Spinal cord (tissue), 10 donors: ENCODE results near the gene PAN3. TPM values are rescaled to one million over a fixed set of nuclear protein-coding genes. Genes with fewer than 3 reads are reported as not detected.

Experiments used
- DNase-seq, 6 donors: peaks; one replicate each; pipeline versions ENCODE4 v3.0.0 to v3.0.0-alpha.2; 2013 to 2015; ENCODE audit warnings: low spot score in 6 of 6, low read depth in 4 of 6
- H3K27ac ChIP-seq: one replicate; pipeline ENCODE4 v1.5.1; 2013; ENCODE audit warnings: low read depth, low read length, control low read depth
- H3K27me3 ChIP-seq: one replicate; pipeline ENCODE4 v1.6.1; 2013; ENCODE audit warnings: low read length; ENCODE audit not compliant: control insufficient read depth, insufficient read depth
- H3K36me3 ChIP-seq: one replicate; pipeline ENCODE4 v1.6.1; 2013; ENCODE audit warnings: low read length; ENCODE audit not compliant: control insufficient read depth, insufficient read depth
- H3K4me1 ChIP-seq: one replicate; pipeline ENCODE4 v1.6.1; 2013; ENCODE audit warnings: low read length; ENCODE audit not compliant: control insufficient read depth, insufficient read depth
- H3K4me3 ChIP-seq: one replicate; pipeline ENCODE4 v1.5.1; 2013; ENCODE audit warnings: low read depth, low read length, control low read depth
- H3K9me3 ChIP-seq: one replicate; pipeline ENCODE4 v1.6.1; 2013; ENCODE audit warnings: low read length; ENCODE audit not compliant: control insufficient read depth, insufficient read depth
- WGBS: methylation state at CpG from one replicate; pipeline ENCODE4 v1.1.5; 2013; ENCODE audit warnings: missing lambda C conversion rate; ENCODE audit not compliant: insufficient coverage; 5-methylcytosine and 5-hydroxymethylcytosine counted together
- polyA plus RNA-seq, 2 donors: library from polyadenylated mRNA; unstranded; fragments of 120-200 nt; gene quantifications; one replicate each; pipeline ENCODE4 v1.2.1, GENCODE V29; 2013; ENCODE audit not compliant: insufficient read length in 2 of 2
- small RNA-seq: library from RNA; depleted of rRNA; stranded (forward); fragments of <200 nt; gene quantifications from one replicate; pipeline ENCODE3, GENCODE V24; 2014; ENCODE audit warnings: low replicate concordance
- total RNA-seq, 2 donors: library from RNA; depleted of rRNA in 1 of 2; stranded (reverse); fragments of 120-200 nt in 1 of 2; fragments of >200 nt in 1 of 2; gene quantifications; one replicate each; pipeline versions ENCODE4 v1.2.3 to v1.2.4, GENCODE V29; 2013 to 2014
- donor health status: healthy.

The PAN3 gene
- total and polyA plus RNA-seq, 4 donors = 28.8 to 42.3 (median 30.6) TPM

GRCh38 chr13:28338742-28339141, 200.4 kb downstream of the PAN3 start:
- no peaks in the 10 kb centered on the region for H3K9me3 ChIP-seq
- no peak overlapping the region for H3K27ac ChIP-seq
- no peaks in the 10 kb centered on the region for H3K27me3 ChIP-seq

GRCh38 chr13:28339419-28339818, 201.1 kb downstream of the PAN3 start:
- H3K9me3 ChIP-seq = no peaks in the 10 kb centered on the region
- no peak overlapping the region for H3K27ac ChIP-seq
- no peaks in the 10 kb centered on the region for H3K27me3 ChIP-seq
- WGBS = 100% methylated on average over 1 of the region's 2 CpGs
- no peak for DNase-seq
- no peaks in the 10 kb centered on the region for H3K36me3 ChIP-seq
- no peak overlapping the region for H3K4me3 ChIP-seq
- H3K4me1 ChIP-seq = no peaks in the 10 kb centered on the region

More at GRCh38 chr13:28338742-28339141, 200.4 kb downstream of the PAN3 start:
- Histone ChIP-seq H3K36me3 (no peaks in the 10 kb centered on the region), H3K4me1 (no peaks in the 10 kb centered on the region), H3K4me3 (no peak overlapping the region)
- 95% methylated on average over 4 of the region's 6 CpGs for WGBS
- DNase-seq = no peak

GRCh38 chr13:28340272-28340793, 202.0 kb downstream of the PAN3 start:
- Histone ChIP-seq H3K27me3 (no peaks in the 10 kb centered on the region), H3K9me3 (no peaks in the 10 kb centered on the region), H3K4me3 (no peak overlapping the region), H3K36me3 (no peaks in the 10 kb centered on the region), H3K4me1 (no peaks in the 10 kb centered on the region), H3K27ac (no peak overlapping the region)
- 100% methylated on average over 2 of the region's 2 CpGs for WGBS
- no peak for DNase-seq

- DNase-seq = no peak
- H3K4me3 ChIP-seq = no peak overlapping the region
- no peaks in the 10 kb centered on the region for H3K4me1 ChIP-seq
- WGBS = 93% methylated on average over 2 of the region's 2 CpGs
- no peaks in the 10 kb centered on the region for H3K36me3 ChIP-seq
- no peak overlapping the region for H3K27ac ChIP-seq
- H3K9me3 ChIP-seq = no peaks in the 10 kb centered on the region
- H3K27me3 ChIP-seq = no peaks in the 10 kb centered on the region
Observed at GRCh38 chr13:28342251-28342650, 203.9 kb downstream of the PAN3 start.

GRCh38 chr13:28344163-28344562, 205.8 kb downstream of the PAN3 start:
- WGBS = 89% methylated on average over 3 of the region's 3 CpGs
- H3K9me3 ChIP-seq = no peaks in the 10 kb centered on the region
- no peak overlapping the region for H3K27ac ChIP-seq
- no peak overlapping the region for H3K4me3 ChIP-seq
- H3K27me3 ChIP-seq = no peaks in the 10 kb centered on the region
- no peaks in the 10 kb centered on the region for H3K36me3 ChIP-seq
- no peaks in the 10 kb centered on the region for H3K4me1 ChIP-seq
- DNase-seq = no peak

Small RNAs within 50 kb of the gene (small RNA-seq; reads per million reads assigned to genes)
- gene RNU6-82P = not detected

Other genes starting within 250 kb of the PAN3 start
- not detected for gene PDX1, start 218.5 kb upstream of the PAN3 start, total RNA-seq
- not detected for gene PDX1, start 218.5 kb upstream of the PAN3 start, polyA plus RNA-seq
- not detected for gene CDX2, start 169.2 kb upstream of the PAN3 start, total RNA-seq
- gene CDX2, start 169.2 kb upstream of the PAN3 start, polyA plus RNA-seq = not detected
- gene URAD, start 149.9 kb upstream of the PAN3 start, total RNA-seq = not detected
- gene URAD, start 149.9 kb upstream of the PAN3 start, polyA plus RNA-seq = under 1 TPM in 1 of 2 donors, not detected in 1; 0.17 TPM
- gene FLT3, start 38.0 kb upstream of the PAN3 start, total RNA-seq = 1 to 10 TPM; 1.9 to 7.8 TPM
- gene FLT3, start 38.0 kb upstream of the PAN3 start, polyA plus RNA-seq = 1 to 10 TPM; 3.4 to 5.9 TPM